Tibial nerve (tissue), 3 donors: ENCODE results near the gene PRLH.

Source experiments
- POLR2A ChIP-seq, 2 donors: fragments of 450-650 bp; IDR thresholded peaks; one replicate each; pipeline ENCODE4 v1.6.1; 2017; ENCODE audit warnings: antibody characterized with exemption in 2 of 2, mild to moderate bottlenecking in 2 of 2, moderate library complexity in 2 of 2
- TF ChIP-seq, protein P1 (sequence below), 5 experiments: fragments of 200-600 bp in 3 of 5; fragments of 450-650 bp in 2 of 5; sonication (generic) in 3 of 5; IDR thresholded peaks; one replicate each; pipeline ENCODE4 v1.5.1; 2016 to 2019; ENCODE audit warnings: antibody characterized with exemption in 5 of 5, mild to moderate bottlenecking in 3 of 5, moderate library complexity in 2 of 5

DNA sequence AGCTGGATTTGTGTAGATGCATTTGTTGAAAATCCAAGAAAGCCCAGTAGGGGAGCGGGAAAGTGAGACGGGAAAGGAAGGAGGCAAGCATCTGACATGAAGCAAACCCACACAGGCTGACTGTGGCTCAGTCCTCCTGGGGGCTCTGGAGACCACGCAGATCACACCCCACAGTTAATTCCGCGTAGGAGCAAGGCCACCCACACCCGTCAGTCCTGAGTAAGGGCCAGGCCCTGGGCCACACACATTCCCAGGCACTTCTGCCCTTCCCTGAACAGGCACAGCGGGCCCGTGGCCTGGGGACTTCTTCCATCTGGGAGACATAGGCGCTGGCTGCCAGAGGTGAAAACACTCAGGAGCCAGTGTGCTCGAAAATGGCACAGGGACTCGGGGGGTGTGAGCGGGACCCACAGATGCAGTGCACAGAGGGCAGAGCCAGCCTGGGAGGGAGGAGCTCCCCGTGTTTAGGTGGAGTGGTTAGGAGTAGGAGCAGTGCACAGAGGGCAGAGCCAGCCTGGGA lies 19.4 kb upstream of the PRLH start:
- TF ChIP-seq, protein P1, sequence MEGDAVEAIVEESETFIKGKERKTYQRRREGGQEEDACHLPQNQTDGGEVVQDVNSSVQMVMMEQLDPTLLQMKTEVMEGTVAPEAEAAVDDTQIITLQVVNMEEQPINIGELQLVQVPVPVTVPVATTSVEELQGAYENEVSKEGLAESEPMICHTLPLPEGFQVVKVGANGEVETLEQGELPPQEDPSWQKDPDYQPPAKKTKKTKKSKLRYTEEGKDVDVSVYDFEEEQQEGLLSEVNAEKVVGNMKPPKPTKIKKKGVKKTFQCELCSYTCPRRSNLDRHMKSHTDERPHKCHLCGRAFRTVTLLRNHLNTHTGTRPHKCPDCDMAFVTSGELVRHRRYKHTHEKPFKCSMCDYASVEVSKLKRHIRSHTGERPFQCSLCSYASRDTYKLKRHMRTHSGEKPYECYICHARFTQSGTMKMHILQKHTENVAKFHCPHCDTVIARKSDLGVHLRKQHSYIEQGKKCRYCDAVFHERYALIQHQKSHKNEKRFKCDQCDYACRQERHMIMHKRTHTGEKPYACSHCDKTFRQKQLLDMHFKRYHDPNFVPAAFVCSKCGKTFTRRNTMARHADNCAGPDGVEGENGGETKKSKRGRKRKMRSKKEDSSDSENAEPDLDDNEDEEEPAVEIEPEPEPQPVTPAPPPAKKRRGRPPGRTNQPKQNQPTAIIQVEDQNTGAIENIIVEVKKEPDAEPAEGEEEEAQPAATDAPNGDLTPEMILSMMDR (IDR thresholded peaks at IDR 0.05) = no peak
- TF ChIP-seq POLR2A (IDR thresholded peaks at IDR 0.05) = no peak
